SU-DHL-6 (cell line): ENCODE data around the gene ASB15.

Source experiments
- H2AFZ ChIP-seq: fragments of 200-600 bp; sonication (generic); 2 replicates; pipeline ENCODE4 v1.6.1; 2014; ENCODE audit warnings: low read depth, mild to moderate bottlenecking, moderate library complexity, mixed read lengths, antibody characterized with exemption, low read length; ENCODE audit not compliant: severe bottlenecking
- H3F3A ChIP-seq: fragments of 200-600 bp; shearing (Covaris generic); 2 replicates; pipeline ENCODE4 v1.6.0; 2016; ENCODE audit warnings: antibody characterized with exemption, mild to moderate bottlenecking; ENCODE audit not compliant: insufficient read depth
- H3K27ac ChIP-seq: fragments of 200-600 bp; sonication (generic); 2 replicates; pipeline ENCODE4 v1.5.1; 2016; ENCODE audit warnings: low read depth, mild to moderate bottlenecking, low read length, moderate library complexity, mixed read lengths
- H3K27me3 ChIP-seq: fragments of 200-600 bp; sonication (generic), shearing (Covaris generic); 2 replicates; pipeline ENCODE4 v1.6.0; 2014; ENCODE audit warnings: mild to moderate bottlenecking, low read length
- H3K36me3 ChIP-seq: fragments of 200-600 bp; sonication (generic); 2 replicates; pipeline ENCODE4 v1.6.1; 2014; ENCODE audit warnings: mild to moderate bottlenecking, low read length, mixed read lengths
- H3K4me2 ChIP-seq: fragments of 300-600, 200-600 bp; shearing (Covaris generic), sonication (generic); 2 replicates; pipeline ENCODE4 v1.6.0; 2014; ENCODE audit warnings: low read length, low read depth, mild to moderate bottlenecking; ENCODE audit not compliant: poor library complexity, severe bottlenecking
- H3K4me3 ChIP-seq: fragments of 200-600 bp; sonication (generic); 2 replicates; pipeline ENCODE4 v1.5.1; 2014; ENCODE audit warnings: antibody characterized with exemption, low read length, mild to moderate bottlenecking, mixed read lengths; ENCODE audit not compliant: insufficient read depth, poor library complexity, severe bottlenecking
- H3K79me2 ChIP-seq: fragments of 200-600 bp; sonication (generic); 2 replicates; pipeline ENCODE4 v1.6.1; 2014; ENCODE audit warnings: mild to moderate bottlenecking, low read length, moderate library complexity; ENCODE audit not compliant: insufficient read depth
- H3K9ac ChIP-seq: fragments of 200-600 bp; sonication (generic); 2 replicates; pipeline ENCODE4 v1.7.0; 2014; ENCODE audit warnings: mild to moderate bottlenecking, low read length
- H3K9me2 ChIP-seq: fragments of 200-600 bp; sonication (generic); replicated peaks from 2 replicates; pipeline ENCODE4 v1.6.1; 2014; ENCODE audit warnings: low read length; ENCODE audit not compliant: insufficient read depth
- H3K9me3 ChIP-seq: fragments of 200-600 bp; sonication (generic); 2 replicates; pipeline ENCODE4 v1.6.1; 2014; ENCODE audit warnings: low read length, mixed read lengths; ENCODE audit not compliant: insufficient read depth
- H4K20me1 ChIP-seq: fragments of 200-600 bp; sonication (generic); 2 replicates; pipeline ENCODE4 v1.6.1; 2014; ENCODE audit warnings: low read depth, mild to moderate bottlenecking, antibody characterized with exemption, low read length, moderate library complexity, mixed read lengths
- CTCF ChIP-seq: fragments of 200-600 bp; sonication (generic); IDR thresholded peaks from one replicate; pipeline ENCODE4 v1.5.1; 2017; ENCODE audit warnings: antibody characterized with exemption, mild to moderate bottlenecking, low read length, moderate library complexity; ENCODE audit not compliant: insufficient read depth, poor library complexity, severe bottlenecking
- EZH2phosphoT487 ChIP-seq: fragments of 200-600 bp; sonication (generic), shearing (Covaris generic); conservative IDR thresholded peaks from 2 replicates; pipeline ENCODE4 v1.6.1; 2018; ENCODE audit warnings: mild to moderate bottlenecking, antibody characterized with exemption, low read length, moderate library complexity, mixed read lengths

Gene ASB15

GRCh38 chr7:123665896-123666295, 64.3 kb downstream of the ASB15 start:
- H3F3A ChIP-seq = no peaks in the 10 kb centered on the region
- TF ChIP-seq CTCF (no peak), EZH2phosphoT487 (no peak)
- H3K9ac ChIP-seq = no peak overlapping the region
- no peaks in the 10 kb centered on the region for H4K20me1 ChIP-seq
- no peaks in the 10 kb centered on the region for H3K79me2 ChIP-seq
- H3K27ac ChIP-seq = no peak overlapping the region
- no peak overlapping the region for H3K4me3 ChIP-seq
- no peaks in the 10 kb centered on the region for H3K9me2 ChIP-seq
- no peaks in the 10 kb centered on the region for H3K27me3 ChIP-seq
- H3K9me3 ChIP-seq = no peaks in the 10 kb centered on the region
- no peaks in the 10 kb centered on the region for H3K36me3 ChIP-seq
- no peak overlapping the region for H2AFZ ChIP-seq
- H3K4me2 ChIP-seq = no peak overlapping the region

GRCh38 chr7:123666492-123666891, 64.9 kb downstream of the ASB15 start:
- Histone ChIP-seq H3K27me3 (no peaks in the 10 kb centered on the region), H3K27ac (no peak overlapping the region)

GRCh38 chr7:123669485-123669884, 67.9 kb downstream of the ASB15 start:
- no peaks in the 10 kb centered on the region for H4K20me1 ChIP-seq
- no peak for TF ChIP-seq CTCF
- TF ChIP-seq EZH2phosphoT487 = no peak
- H3K79me2 ChIP-seq = no peaks in the 10 kb centered on the region
- no peak overlapping the region for H3K9ac ChIP-seq
- no peak overlapping the region for H3K4me2 ChIP-seq
- no peaks in the 10 kb centered on the region for H3K9me3 ChIP-seq
- H3K27ac ChIP-seq = no peak overlapping the region
- H3K4me3 ChIP-seq = no peak overlapping the region
- no peaks in the 10 kb centered on the region for H3K9me2 ChIP-seq
- no peaks in the 10 kb centered on the region for H3K27me3 ChIP-seq
- no peaks in the 10 kb centered on the region for H3F3A ChIP-seq
- no peaks in the 10 kb centered on the region for H3K36me3 ChIP-seq
- no peak overlapping the region for H2AFZ ChIP-seq

More at GRCh38 chr7:123666492-123666891, 64.9 kb downstream of the ASB15 start:
- no peak for TF ChIP-seq CTCF
- no peak for TF ChIP-seq EZH2phosphoT487
- Histone ChIP-seq H3F3A (no peaks in the 10 kb centered on the region), H4K20me1 (no peaks in the 10 kb centered on the region), H3K36me3 (no peaks in the 10 kb centered on the region), H3K79me2 (no peaks in the 10 kb centered on the region), H2AFZ (no peak overlapping the region), H3K4me3 (no peak overlapping the region), H3K4me2 (no peak overlapping the region), H3K9me2 (no peaks in the 10 kb centered on the region), H3K9me3 (no peaks in the 10 kb centered on the region), H3K9ac (no peak overlapping the region)
